ENCODE measurements around the gene C3orf20. TPM values are rescaled to one million over a fixed set of nuclear protein-coding genes. Genes with fewer than 3 reads are reported as not detected.

The C3orf20 gene
- total and polyA plus RNA-seq, 2 donors (not counting 1 experiment from before 2014, with no cell fraction given): 0.12 to 0.34 TPM

- no peaks in the 10 kb centered on the region for H3K9me3 ChIP-seq (ENCODE audit: control extremely low read depth in 1 of 3, control insufficient read depth in 2 of 3, insufficient read depth in 1 of 3, low read length in 2 of 3)
- Mint-ChIP-seq H3K27ac (no peak overlapping the region), H3K4me1 (no peaks in the 10 kb centered on the region), H3K9me3 (ENCODE audit: insufficient read depth) (no peaks in the 10 kb centered on the region), H3K4me3 (no peak overlapping the region), H3K27me3 (peaks cover 24% of the 10 kb centered on the region)
- no peak overlapping the region for H3K9ac ChIP-seq (ENCODE audit: low read length)
- H3K79me2 ChIP-seq (ENCODE audit: control insufficient read depth, insufficient read depth, low read length): no peaks in the 10 kb centered on the region
- no peak overlapping the region for H3K4me2 ChIP-seq (replicated peaks; ENCODE audit: low read depth, low read length, poor library complexity, severe bottlenecking)
- DNase-seq: no peak
- no peaks in the 10 kb centered on the region for H3K27me3 ChIP-seq (replicated peaks in 1 of 4; ENCODE audit: control extremely low read depth in 1 of 4, control insufficient read depth in 3 of 4, insufficient read depth in 4 of 4, low read length in 3 of 4)
- 100% methylated on average over 1 of the region's 3 CpGs for WGBS (ENCODE audit: insufficient coverage)
- no peak overlapping the region for H3K27ac ChIP-seq (ENCODE audit: low read length in 2 of 2)
- no peaks in the 10 kb centered on the region for H3K36me3 ChIP-seq (replicated peaks in 1 of 2; ENCODE audit: control extremely low read depth in 1 of 2, control insufficient read depth in 1 of 2, extremely low read depth in 1 of 2, insufficient read depth in 2 of 2, low read length in 1 of 2)
- ChIA-PET POLR2A (no interaction called here), CTCF (no interaction called here)
- H3K4me3 ChIP-seq (ENCODE audit: control extremely low read depth in 1 of 5, extremely low read depth in 1 of 5, insufficient read depth in 1 of 5, low read depth in 2 of 5, low read length in 4 of 5): no peak overlapping the region
- no peaks in the 10 kb centered on the region for H4K20me1 ChIP-seq (ENCODE audit: control insufficient read depth, insufficient read depth, low read length, poor library complexity, severe bottlenecking)
- H2AFZ ChIP-seq (ENCODE audit: insufficient read depth, low read depth, low read length, poor library complexity, severe bottlenecking): no peak overlapping the region
- intact Hi-C loops (cut with micrococcal nuclease): no loop called here
- no peaks in the 10 kb centered on the region for H3K4me1 ChIP-seq (ENCODE audit: control insufficient read depth in 2 of 2, insufficient read depth in 2 of 2, low read length in 2 of 2)
- ATAC-seq (ENCODE audit: low read depth): no peak
- no peak for TF ChIP-seq CTCF (IDR thresholded peaks at IDR 0.05)
- no peak for TF ChIP-seq EZH2 (IDR thresholded peaks at IDR 0.05; ENCODE audit: borderline replicate concordance, insufficient read depth, low read depth, low read length, poor library complexity, severe bottlenecking)
Measured at GRCh38 chr3:14822134-14822533, 147.2 kb downstream of the C3orf20 start.

Other genes starting within 250 kb of the C3orf20 start
- gene GRIP2, start 134.8 kb upstream of the C3orf20 start, total RNA-seq: not detected in 2 replicates
- gene GRIP2, start 134.8 kb upstream of the C3orf20 start, polyA plus RNA-seq: not detected in 2 replicates
- gene CCDC174, start 23.4 kb upstream of the C3orf20 start, total RNA-seq: 36.5 and 47.1 TPM in 2 replicates
- 9.9 and 25.6 TPM in 2 replicates for gene CCDC174, start 23.4 kb upstream of the C3orf20 start, polyA plus RNA-seq
- gene FGD5, start 143.8 kb downstream of the C3orf20 start, total RNA-seq: 0.12 TPM in 1 of 2 replicates, not detected in the other
- not detected in 2 replicates for gene FGD5, start 143.8 kb downstream of the C3orf20 start, polyA plus RNA-seq